Dermis microvascular lymphatic vessel endothelial cell (primary cell): ENCODE measurements around the gene ADGRL2. TPM values are rescaled to one million over a fixed set of nuclear protein-coding genes. Genes with fewer than 3 reads are reported as not detected.

Source experiments
- DNase-seq, 2 donors: peaks; one replicate each; pipeline versions ENCODE4 v3.0.0 to v3.0.0-alpha.2; 2010; ENCODE audit warnings: low read depth in 2 of 2
- total RNA-seq: library from RNA; depleted of rRNA; stranded (reverse); fragments of >200 nt; gene quantifications from 2 replicates; pipeline ENCODE4 v1.2.1, GENCODE V29; 2014

Gene ADGRL2
- total RNA-seq, 1 donor from 2014 or later = 20.9 TPM

GRCh38 chr1:81899214-81899821, 98.6 kb downstream of the ADGRL2 start:
- DNase-seq = no peak

GRCh38 chr1:81907575-81907974, 106.8 kb downstream of the ADGRL2 start:
- no peak for DNase-seq

GRCh38 chr1:81912383-81912782, 111.6 kb downstream of the ADGRL2 start:
- DNase-seq = no peak

- DNase-seq = no peak
These were observed 115.2 kb downstream of the ADGRL2 start for GRCh38 chr1:81915937-81916336.

- no peak for DNase-seq
These were observed 119.6 kb downstream of the ADGRL2 start for GRCh38 chr1:81920245-81920740.

- no peak for DNase-seq
These were observed 120.2 kb downstream of the ADGRL2 start for GRCh38 chr1:81920886-81921285.

- no peak for DNase-seq
These were observed 120.6 kb downstream of the ADGRL2 start for GRCh38 chr1:81921344-81921743.

GRCh38 chr1:81921851-81922462, 121.2 kb downstream of the ADGRL2 start:
- DNase-seq = no peak

- DNase-seq = no peak
These were observed 122.2 kb downstream of the ADGRL2 start for GRCh38 chr1:81922955-81923354.

GRCh38 chr1:81929106-81929505, 128.4 kb downstream of the ADGRL2 start:
- DNase-seq = no peak

GRCh38 chr1:81936853-81937252, 136.1 kb downstream of the ADGRL2 start:
- no peak for DNase-seq

GRCh38 chr1:81937791-81938450, 137.2 kb downstream of the ADGRL2 start:
- no peak for DNase-seq

- no peak for DNase-seq
These were observed 147.8 kb downstream of the ADGRL2 start for GRCh38 chr1:81948495-81948894.

- no peak for DNase-seq
These were observed 148.7 kb downstream of the ADGRL2 start for GRCh38 chr1:81949421-81949820.

- DNase-seq = no peak
These were observed 149.3 kb downstream of the ADGRL2 start for GRCh38 chr1:81950037-81950436.

- DNase-seq = no peak
These were observed 150.0 kb downstream of the ADGRL2 start for GRCh38 chr1:81950591-81951244.

GRCh38 chr1:81954534-81955020, 153.8 kb downstream of the ADGRL2 start:
- DNase-seq = no peak

- DNase-seq = no peak
These were observed 167.2 kb downstream of the ADGRL2 start for GRCh38 chr1:81967951-81968350.

- no peak for DNase-seq
These were observed 169.7 kb downstream of the ADGRL2 start for GRCh38 chr1:81970416-81970815.

GRCh38 chr1:81974222-81974841, 173.6 kb downstream of the ADGRL2 start:
- DNase-seq = no peak

- no peak for DNase-seq
These were observed 174.3 kb downstream of the ADGRL2 start for GRCh38 chr1:81974883-81975555.
